SJSA1 (cell line): ENCODE data around the gene STRA6. TPM values are rescaled to one million over a fixed set of nuclear protein-coding genes. Genes with fewer than 3 reads are reported as not detected.

Experiments
- DNase-seq, 2 experiments: peaks; one replicate each; pipeline ENCODE4 v3.0.0-alpha.2; 2015 to 2020; ENCODE audit warnings: low spot score in 2 of 2, low read depth in 1 of 2
- H3K27ac ChIP-seq: fragments of 250-450 bp; sonication (Bioruptor Pico); 2 replicates; pipeline ENCODE4 v1.5.1; 2020; ENCODE audit warnings: mild to moderate bottlenecking, moderate library complexity
- H3K27me3 ChIP-seq: fragments of 250-450 bp; sonication (Bioruptor Pico); replicated peaks from 2 replicates; pipeline ENCODE4 v1.5.1; 2020; ENCODE audit warnings: mild to moderate bottlenecking, moderate library complexity
- H3K36me3 ChIP-seq: fragments of 250-450 bp; sonication (Bioruptor Pico); 2 replicates; pipeline ENCODE4 v1.5.1; 2020; ENCODE audit warnings: mild to moderate bottlenecking
- H3K4me1 ChIP-seq: fragments of 250-450 bp; sonication (Bioruptor Pico); replicated peaks from 2 replicates; pipeline ENCODE4 v1.6.1; 2021; ENCODE audit warnings: mild to moderate bottlenecking
- H3K4me3 ChIP-seq: fragments of 250-450 bp; sonication (Bioruptor Pico); 2 replicates; pipeline ENCODE4 v1.5.1; 2020; ENCODE audit warnings: mild to moderate bottlenecking
- H3K9me3 ChIP-seq: fragments of 250-450 bp; sonication (Bioruptor Pico); replicated peaks from 2 replicates; pipeline ENCODE4 v1.5.1; 2020; ENCODE audit warnings: mild to moderate bottlenecking
- total RNA-seq: library from RNA; depleted of rRNA; stranded (reverse); fragments of >200 nt; shearing (Covaris generic); gene quantifications from 2 replicates; pipeline ENCODE4 v1.2.3, GENCODE V29; 2014

Gene STRA6
- total RNA-seq, 1 experiment from 2014 or later: 0.18 TPM

DNA sequence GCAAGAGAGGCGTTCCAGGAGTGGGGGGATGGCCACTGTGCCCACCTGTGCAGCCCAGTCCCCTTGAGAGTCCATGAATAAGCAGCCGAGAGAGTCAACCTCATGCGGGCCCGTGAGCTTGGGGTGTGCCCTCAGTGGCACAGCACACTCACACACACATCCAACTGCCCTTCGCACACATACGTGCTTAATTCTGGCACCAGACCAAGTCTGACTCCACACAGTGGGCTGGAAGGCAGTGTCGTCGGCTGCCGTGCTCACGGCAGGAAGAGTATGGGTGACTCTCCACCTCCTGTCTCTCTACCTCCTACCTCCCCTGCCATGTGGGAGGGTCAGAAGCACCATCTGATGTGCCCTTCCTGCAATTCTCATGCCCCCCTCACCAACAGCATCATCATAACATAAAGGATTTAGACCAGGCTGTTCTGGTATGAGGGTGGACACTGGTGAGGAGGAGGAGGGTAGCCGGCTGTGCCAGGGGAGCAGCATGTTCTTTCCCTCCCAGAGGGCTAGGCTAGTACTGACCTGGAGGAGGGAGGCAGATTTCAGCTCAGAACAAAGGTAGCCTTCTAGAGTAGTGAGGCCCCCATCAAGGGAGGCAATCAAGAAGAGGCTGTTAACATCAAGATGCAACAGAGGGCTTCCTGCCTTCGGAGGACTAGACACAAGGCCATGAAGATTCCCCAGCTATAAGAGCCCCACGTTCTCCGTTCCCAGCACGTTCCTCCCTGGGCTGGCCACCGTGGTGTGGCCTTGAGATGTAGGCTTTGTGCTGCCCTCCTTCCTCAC is 5.3 kb upstream of the STRA6 start:
- H3K27me3 ChIP-seq: no peaks in the 10 kb centered on the region
- H3K27ac ChIP-seq: no peak overlapping the region
- DNase-seq: no peak
- H3K4me3 ChIP-seq: no peak overlapping the region
- peaks cover 8% of the 10 kb centered on the region; the same call in 1 of the 2 replicates for H3K4me1 ChIP-seq
- H3K36me3 ChIP-seq: no peaks in the 10 kb centered on the region
- no peaks in the 10 kb centered on the region for H3K9me3 ChIP-seq

DNA sequence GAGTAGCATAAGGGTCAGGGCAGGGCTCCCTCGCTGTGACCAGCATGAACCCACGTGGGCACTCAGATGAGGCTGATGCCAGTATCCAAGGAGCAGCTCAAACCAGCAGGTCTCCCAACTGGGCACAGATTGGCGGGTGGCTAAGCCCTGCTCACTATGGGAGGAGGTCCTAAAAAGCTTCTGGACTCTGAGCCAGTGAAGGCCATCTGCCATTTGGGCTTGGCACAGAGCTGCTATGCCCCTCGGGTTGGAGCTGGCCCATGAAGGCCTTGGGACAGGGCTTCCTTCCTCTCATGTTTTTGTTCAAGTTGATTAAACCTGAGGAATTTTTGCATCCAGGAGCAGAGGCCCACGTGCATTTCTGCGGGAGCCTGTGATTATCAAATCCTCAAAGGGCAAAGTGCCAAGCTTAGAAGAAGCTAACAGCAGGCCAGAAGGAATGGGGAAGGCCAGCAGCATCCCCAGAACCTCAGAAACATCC is 4.3 kb upstream of the STRA6 start:
- Histone ChIP-seq H3K9me3 (no peaks in the 10 kb centered on the region), H3K4me3 (no peak overlapping the region), H3K4me1 (peaks cover 11% of the 10 kb centered on the region), H3K27me3 (no peaks in the 10 kb centered on the region), H3K27ac (no peak overlapping the region), H3K36me3 (no peaks in the 10 kb centered on the region)
- DNase-seq: no peak

DNA sequence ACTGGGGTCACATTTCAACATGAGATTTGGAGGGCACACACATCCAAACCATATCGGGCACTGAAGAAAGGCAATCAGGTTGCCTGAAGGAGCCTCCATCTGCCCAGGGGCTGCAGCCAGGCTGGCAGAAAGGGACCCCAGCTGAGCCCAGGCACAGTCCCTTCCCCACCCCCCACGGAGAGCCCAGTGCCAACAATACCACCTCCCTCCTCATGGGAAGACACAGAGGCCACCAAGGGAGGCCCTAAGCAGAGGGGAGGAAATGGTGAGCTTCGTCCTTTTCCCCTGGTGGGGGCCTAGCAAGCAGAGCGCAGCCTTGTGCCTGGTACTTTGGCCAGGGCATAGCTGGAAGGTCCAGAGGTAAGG is 3.0 kb upstream of the STRA6 start:
- H3K36me3 ChIP-seq: no peaks in the 10 kb centered on the region
- no peak for DNase-seq
- peaks cover 23% of the 10 kb centered on the region for H3K4me1 ChIP-seq
- no peak overlapping the region for H3K27ac ChIP-seq
- H3K27me3 ChIP-seq: no peaks in the 10 kb centered on the region
- no peaks in the 10 kb centered on the region for H3K9me3 ChIP-seq
- H3K4me3 ChIP-seq: no peak overlapping the region

DNA sequence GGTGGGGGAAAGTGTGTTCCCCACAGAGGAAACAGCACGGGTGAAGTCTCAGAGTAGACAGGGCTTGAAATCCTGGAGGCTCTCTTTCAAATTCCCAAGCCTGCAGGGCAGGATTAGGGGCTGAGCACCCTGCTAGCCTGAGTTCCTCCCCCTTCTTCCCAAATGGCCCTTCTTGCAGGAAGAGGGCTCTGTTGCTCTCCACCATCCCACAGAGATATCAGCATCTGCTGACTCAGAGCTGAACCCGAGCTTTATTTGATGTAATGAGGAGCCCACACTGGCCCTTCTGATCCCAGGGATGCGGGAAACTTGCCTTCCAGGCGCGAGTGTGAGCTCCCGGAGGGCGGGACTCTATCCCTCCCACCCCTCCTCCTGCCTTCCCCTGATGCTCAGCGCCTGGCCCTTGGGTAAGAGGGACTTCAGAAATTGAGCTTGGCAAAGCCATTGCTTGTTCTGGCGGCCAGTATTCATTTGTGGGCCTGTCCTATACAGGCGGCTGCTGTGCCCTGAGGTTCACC is 1.4 kb upstream of the STRA6 start:
- Histone ChIP-seq H3K4me1 (peaks cover 28% of the 10 kb centered on the region), H3K4me3 (no peak overlapping the region), H3K27ac (no peak overlapping the region), H3K27me3 (no peaks in the 10 kb centered on the region), H3K9me3 (no peaks in the 10 kb centered on the region), H3K36me3 (no peaks in the 10 kb centered on the region)
- DNase-seq: no peak

DNA sequence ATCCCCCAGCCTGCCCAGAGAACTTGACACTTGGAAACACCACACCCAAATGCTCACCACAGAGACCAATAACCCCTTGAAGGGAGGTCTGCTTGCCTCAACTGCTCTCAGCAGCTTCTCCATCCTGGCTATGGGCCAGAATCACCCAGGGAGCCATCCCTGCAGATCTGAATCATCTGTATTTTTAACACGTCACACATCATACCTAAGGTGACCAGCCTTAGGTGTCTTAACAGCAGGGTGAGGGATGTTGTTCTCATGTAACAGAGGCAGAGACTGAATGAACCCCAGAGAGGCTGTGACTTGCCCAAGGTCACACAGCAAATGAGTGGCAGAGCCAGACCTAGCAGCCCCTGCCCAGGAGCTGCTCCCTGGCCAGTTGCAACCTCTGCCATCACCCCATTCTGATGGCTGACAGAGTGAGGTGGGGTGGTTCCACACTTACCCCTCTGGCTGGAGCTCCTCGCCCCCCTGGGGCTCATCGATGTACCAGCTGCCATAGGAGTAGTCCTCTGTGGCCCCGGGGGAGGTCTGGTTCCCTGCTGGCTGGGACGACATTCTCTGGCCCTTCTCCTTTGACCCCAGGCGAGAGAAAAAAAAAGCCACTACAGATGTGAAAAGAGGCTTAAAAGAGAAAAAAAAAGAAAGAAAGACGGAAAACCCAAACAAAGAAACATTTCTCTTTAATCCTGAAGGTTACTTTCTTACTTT is 722 bp downstream of the STRA6 start:
- H3K36me3 ChIP-seq: no peaks in the 10 kb centered on the region
- H3K4me3 ChIP-seq: no peak overlapping the region
- no peak for DNase-seq
- H3K9me3 ChIP-seq: no peaks in the 10 kb centered on the region
- H3K27ac ChIP-seq: no peak overlapping the region
- H3K27me3 ChIP-seq: no peaks in the 10 kb centered on the region
- peaks cover 32% of the 10 kb centered on the region for H3K4me1 ChIP-seq

DNA sequence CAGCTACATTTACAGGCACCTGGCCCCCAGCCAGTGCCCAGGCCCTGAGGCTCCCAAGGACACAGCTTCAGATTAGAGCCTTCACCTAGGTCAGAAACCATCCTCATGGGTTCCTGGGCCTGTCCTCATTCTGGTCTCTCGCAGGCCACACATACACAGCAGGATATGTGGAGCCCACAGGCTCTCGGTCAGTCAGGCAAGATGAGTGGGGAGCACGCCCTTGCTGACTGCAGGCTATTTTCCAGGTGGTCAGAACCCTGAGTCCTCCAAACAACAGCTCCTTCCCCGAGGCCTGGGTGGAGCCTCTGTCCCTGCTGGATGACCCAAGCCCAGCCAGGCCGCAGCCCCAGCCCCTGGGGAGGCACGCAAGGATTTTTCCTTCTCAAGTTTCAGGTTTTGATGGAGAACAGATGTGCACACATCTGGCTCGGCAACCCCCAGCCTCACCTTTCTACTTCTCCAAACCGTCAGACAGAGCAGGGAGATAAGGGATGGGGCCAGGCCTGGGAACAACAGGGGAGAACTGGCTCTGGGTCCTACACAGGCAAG is 1.6 kb downstream of the STRA6 start:
- Histone ChIP-seq H3K4me1 (peaks cover 41% of the 10 kb centered on the region), H3K9me3 (no peaks in the 10 kb centered on the region), H3K4me3 (no peak overlapping the region), H3K27ac (peak overlapping the region; percentile 33; the same call in 1 of the 2 replicates), H3K27me3 (no peaks in the 10 kb centered on the region), H3K36me3 (no peaks in the 10 kb centered on the region)
- DNase-seq: peak; percentile 54 to 63

DNA sequence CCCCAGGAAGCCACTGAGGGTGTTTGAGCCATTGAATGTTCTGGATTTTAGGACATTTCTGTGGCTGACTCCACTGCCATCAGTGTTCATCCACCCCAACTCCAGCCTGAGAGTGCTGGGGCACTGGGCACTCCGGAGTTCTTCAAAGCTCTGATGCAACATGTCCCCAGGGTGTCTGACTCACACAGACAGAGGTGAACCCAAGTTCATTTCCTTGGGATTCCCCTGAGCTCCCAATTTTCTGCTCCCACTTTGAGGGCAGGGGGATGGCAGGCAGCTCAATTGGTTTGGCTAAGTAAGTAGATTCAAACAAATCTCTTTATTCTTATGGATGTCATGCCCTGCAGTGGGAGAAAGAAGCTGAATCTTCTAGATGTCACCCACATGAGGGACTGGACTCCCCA is 2.2 kb downstream of the STRA6 start:
- H3K4me1 ChIP-seq: peaks cover 46% of the 10 kb centered on the region
- no peaks in the 10 kb centered on the region for H3K36me3 ChIP-seq
- DNase-seq: peak; percentile 78 to 79
- peak overlapping the region; percentile 33; the same call in 1 of the 2 replicates for H3K27ac ChIP-seq
- H3K4me3 ChIP-seq: no peak overlapping the region
- no peaks in the 10 kb centered on the region for H3K27me3 ChIP-seq
- no peaks in the 10 kb centered on the region for H3K9me3 ChIP-seq

DNA sequence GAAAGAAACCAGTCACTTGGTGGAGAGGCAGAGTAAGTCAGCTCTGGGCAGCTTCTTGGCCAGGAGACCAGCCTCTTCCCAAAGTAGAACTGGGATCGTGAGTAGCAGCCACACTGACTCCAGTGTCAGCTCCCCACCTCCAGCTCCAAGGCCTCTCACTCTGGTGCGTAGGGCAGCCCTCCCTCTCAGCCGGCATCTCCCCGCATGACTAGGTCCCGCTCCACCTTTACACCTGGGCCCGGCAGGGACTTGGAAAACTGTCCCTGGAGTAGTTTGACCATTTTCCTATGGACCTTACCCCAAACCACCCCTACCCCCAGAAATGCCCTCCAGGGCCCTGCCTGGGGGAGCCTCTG is 3.3 kb downstream of the STRA6 start:
- H3K4me1 ChIP-seq: peaks cover 58% of the 10 kb centered on the region
- no peak overlapping the region for H3K4me3 ChIP-seq
- no peaks in the 10 kb centered on the region for H3K9me3 ChIP-seq
- H3K27me3 ChIP-seq: no peaks in the 10 kb centered on the region
- no peaks in the 10 kb centered on the region for H3K36me3 ChIP-seq
- no peak overlapping the region for H3K27ac ChIP-seq
- no peak for DNase-seq

DNA sequence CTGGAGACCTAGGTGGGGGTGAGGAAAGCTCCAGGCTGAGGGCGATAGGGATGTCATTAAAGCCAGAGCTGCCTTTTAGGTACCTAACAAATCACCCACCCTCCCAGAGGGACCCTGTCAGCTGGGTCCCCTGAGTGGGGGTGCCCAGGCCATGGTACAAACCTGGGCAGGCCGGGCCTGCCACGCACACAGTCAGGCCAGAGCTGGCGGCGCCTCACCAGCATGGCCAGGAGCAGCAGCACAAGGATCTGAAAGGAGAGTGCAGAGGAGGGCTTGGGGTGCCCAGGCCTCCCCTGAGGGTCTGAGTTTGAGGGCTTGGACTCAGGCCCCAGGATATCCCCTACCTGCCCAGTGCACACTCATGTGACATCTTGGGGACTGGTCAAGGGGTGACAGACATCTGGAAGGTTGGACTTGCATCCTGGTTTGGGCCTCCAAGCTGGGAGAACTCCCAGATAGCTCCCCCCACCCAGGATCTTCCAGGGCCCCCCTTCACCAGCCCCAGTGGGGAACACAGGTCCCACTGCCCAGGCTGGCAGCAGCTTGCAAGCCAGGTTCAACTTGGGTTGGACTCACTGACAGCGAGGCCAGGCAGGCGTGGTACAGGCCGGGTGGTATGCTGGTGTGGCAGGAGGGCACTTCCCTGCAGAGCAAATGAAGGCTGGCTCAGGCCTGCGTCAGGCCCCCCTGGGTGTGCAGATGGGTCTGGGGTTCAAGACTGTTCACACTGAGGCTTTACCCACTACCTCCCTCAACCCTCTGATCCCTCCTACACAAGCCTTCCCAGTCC is 5.2 kb downstream of the STRA6 start:
- DNase-seq: no peak
- Histone ChIP-seq H3K4me1 (peaks cover 75% of the 10 kb centered on the region), H3K27ac (no peak overlapping the region)

DNA sequence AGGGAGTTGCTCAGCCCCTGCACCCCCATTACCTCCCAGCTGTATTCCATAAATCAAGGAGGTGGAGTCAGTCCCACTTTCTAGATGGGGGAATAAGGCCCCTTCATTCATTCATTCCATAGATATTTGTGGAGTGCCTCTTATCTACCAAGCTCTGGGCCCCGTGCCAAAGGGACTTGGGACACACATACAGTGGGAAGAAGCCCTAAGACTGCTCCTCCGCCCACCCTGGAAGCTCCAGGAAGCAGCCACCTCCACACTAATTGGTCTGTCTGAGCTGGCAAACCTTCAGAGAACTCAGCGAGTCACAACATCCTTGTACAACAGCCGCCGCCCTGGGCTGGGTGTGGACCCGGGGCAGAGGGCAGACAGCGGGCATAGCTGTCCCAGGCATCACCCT is 6.4 kb downstream of the STRA6 start:
- no peak overlapping the region for H3K4me3 ChIP-seq
- H3K27me3 ChIP-seq: no peaks in the 10 kb centered on the region
- H3K36me3 ChIP-seq: no peaks in the 10 kb centered on the region
- peaks cover 68% of the 10 kb centered on the region for H3K4me1 ChIP-seq
- DNase-seq: peak; percentile 96 to 99
- peak overlapping the region; percentile 59 for H3K27ac ChIP-seq
- H3K9me3 ChIP-seq: no peaks in the 10 kb centered on the region

More for the DNA sequence above, 5.2 kb downstream of the STRA6 start:
- no peaks in the 10 kb centered on the region for H3K9me3 ChIP-seq
- H3K4me3 ChIP-seq: no peak overlapping the region
- H3K36me3 ChIP-seq: no peaks in the 10 kb centered on the region
- H3K27me3 ChIP-seq: no peaks in the 10 kb centered on the region

DNA sequence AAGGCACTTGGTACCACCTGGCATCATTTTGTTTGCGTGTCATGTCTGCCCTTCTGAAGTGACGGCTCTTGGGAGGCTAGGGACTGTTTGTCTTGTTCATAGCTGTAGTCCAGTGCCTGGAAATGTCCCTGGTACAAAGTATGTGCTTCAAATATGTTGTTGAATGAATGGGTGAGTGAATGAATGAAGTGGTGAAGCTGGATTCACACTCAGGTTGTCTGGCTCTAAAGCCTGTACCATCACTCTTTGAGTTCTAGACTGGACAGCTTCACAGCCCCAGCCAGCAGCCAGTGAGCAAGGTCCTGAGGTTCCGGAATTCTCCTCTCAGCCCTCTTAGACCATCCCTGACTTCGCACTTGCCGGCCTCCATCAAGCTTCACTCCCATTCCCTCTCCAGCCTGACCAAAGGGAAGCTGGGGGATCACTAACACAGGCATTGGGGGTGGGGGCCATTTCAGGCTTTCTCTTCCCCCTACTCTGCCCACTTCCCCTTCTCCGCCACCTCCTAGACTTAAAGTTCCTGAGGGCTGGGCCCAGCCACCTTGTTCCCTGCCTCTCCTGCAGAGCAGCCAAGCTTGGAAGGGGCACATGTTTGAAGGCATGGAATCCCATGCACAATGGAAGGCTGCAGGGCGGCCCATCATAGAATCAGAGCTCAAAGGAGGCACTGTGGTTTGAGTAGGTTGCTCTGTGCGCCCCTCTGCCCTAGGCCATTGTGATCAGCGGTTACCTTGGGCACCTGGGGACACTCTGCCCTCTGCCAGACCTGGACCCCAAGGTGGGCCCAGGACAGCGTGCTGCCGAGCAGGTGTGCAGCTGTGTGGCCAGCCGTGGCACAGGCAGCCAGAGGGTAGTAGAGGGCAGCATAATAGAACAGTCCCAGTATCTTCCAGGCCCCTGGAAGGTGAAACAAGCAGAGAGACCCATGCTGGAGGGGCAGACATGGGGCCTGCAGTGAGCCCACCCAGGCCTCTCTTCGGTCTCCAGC is 7.7 kb downstream of the STRA6 start:
- peaks cover 54% of the 10 kb centered on the region for H3K4me1 ChIP-seq
- no peaks in the 10 kb centered on the region for H3K27me3 ChIP-seq
- DNase-seq: no peak
- H3K4me3 ChIP-seq: no peak overlapping the region
- H3K27ac ChIP-seq: no peak overlapping the region
- no peaks in the 10 kb centered on the region for H3K9me3 ChIP-seq
- no peaks in the 10 kb centered on the region for H3K36me3 ChIP-seq

DNA sequence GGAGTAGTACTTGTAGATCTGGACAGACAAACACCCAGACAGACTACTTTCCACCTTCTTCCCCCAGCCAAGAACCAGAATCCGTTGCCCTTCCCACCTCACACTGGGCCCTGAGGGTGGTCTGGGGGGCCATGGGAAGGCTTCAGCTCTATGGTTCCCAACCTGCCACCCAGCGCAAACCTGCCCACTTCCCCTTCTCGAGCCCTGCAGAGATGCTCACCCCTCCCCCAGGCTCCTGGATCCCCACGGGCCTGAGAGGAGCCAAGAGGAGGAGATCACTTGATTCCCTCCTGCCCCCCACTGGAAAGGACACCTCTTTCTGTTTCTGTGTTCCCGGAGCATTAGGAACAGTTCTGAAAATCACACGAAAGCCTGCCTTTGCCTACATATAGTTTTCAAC is 8.7 kb downstream of the STRA6 start:
- Histone ChIP-seq H3K4me1 (peaks cover 51% of the 10 kb centered on the region), H3K9me3 (no peaks in the 10 kb centered on the region), H3K4me3 (no peak overlapping the region), H3K36me3 (no peaks in the 10 kb centered on the region), H3K27ac (peak overlapping the region; percentile 59), H3K27me3 (no peaks in the 10 kb centered on the region)
- DNase-seq: no peak
